Uterus (tissue), 4 donors: ENCODE data around the gene PARP6. TPM values are rescaled to one million over a fixed set of nuclear protein-coding genes. Genes with fewer than 3 reads are reported as not detected.

Source experiments
- DNase-seq, 2 donors: peaks; one replicate each; pipeline ENCODE4 v3.0.0-alpha.2; 2019 to 2020
- H3K27ac ChIP-seq, 2 donors: fragments of 200-600 bp; sonication (generic); 1 replicate in 1 of 2; 2 replicates in 1 of 2; pipeline ENCODE4 v1.5.1; 2016 to 2018
- H3K27me3 ChIP-seq, 2 donors: fragments of 200-600 bp; sonication (generic); one replicate each; pipeline ENCODE4 v1.5.1; 2018 to 2019; ENCODE audit warnings: control low read depth in 1 of 2
- H3K36me3 ChIP-seq, 2 donors: fragments of 200-600 bp; sonication (generic); one replicate each; pipeline ENCODE4 v1.5.1; 2019; ENCODE audit warnings: control low read depth in 1 of 2
- H3K4me1 ChIP-seq, 2 donors: fragments of 200-600 bp; sonication (generic); one replicate each; pipeline ENCODE4 v1.5.1; 2018 to 2019; ENCODE audit warnings: control low read depth in 1 of 2
- H3K4me3 ChIP-seq, 2 donors: fragments of 200-600 bp; sonication (generic); 1 replicate in 1 of 2; 2 replicates in 1 of 2; pipeline ENCODE4 v1.5.1; 2018 to 2019; ENCODE audit warnings: mild to moderate bottlenecking in 1 of 2
- H3K9me3 ChIP-seq, 2 donors: fragments of 200-600 bp; sonication (generic); one replicate each; pipeline ENCODE4 v1.5.1; 2019; ENCODE audit warnings: control low read depth in 1 of 2
- POLR2A ChIP-seq, 2 donors: fragments of 450-650 bp; IDR thresholded peaks; one replicate each; pipeline ENCODE4 v1.6.1; 2016; ENCODE audit warnings: antibody characterized with exemption in 2 of 2, mild to moderate bottlenecking in 1 of 2, moderate library complexity in 1 of 2
- intact Hi-C: fragments of 100-400 bp; cut with DNase I; formaldehyde crosslinking; loops from one replicate; pipeline ENCODE4 v1.15.1; 2023; ENCODE audit warnings: low total_unique reads
- total RNA-seq, 4 donors: library from RNA; depleted of rRNA in 3 of 4; stranded (reverse); fragments of >200 nt in 3 of 4; gene quantifications; one replicate each; pipeline versions ENCODE4 v1.1.0 to v1.2.4, GENCODE V29; 2014 to 2023
- TF ChIP-seq, protein P1 (sequence below), 4 experiments: fragments of 200-600 bp in 2 of 4; fragments of 450-650 bp in 2 of 4; sonication (generic) in 2 of 4; IDR thresholded peaks; one replicate each; pipeline ENCODE4 v1.5.1; 2016 to 2019; ENCODE audit warnings: antibody characterized with exemption in 4 of 4, mild to moderate bottlenecking in 2 of 4, moderate library complexity in 1 of 4
- donor health status: DM: yes; HTN: yes; CAD: no.

Gene PARP6
- total RNA-seq, 4 donors from 2014 or later, result 32.1 to 111 (median 55.6) TPM

DNA sequence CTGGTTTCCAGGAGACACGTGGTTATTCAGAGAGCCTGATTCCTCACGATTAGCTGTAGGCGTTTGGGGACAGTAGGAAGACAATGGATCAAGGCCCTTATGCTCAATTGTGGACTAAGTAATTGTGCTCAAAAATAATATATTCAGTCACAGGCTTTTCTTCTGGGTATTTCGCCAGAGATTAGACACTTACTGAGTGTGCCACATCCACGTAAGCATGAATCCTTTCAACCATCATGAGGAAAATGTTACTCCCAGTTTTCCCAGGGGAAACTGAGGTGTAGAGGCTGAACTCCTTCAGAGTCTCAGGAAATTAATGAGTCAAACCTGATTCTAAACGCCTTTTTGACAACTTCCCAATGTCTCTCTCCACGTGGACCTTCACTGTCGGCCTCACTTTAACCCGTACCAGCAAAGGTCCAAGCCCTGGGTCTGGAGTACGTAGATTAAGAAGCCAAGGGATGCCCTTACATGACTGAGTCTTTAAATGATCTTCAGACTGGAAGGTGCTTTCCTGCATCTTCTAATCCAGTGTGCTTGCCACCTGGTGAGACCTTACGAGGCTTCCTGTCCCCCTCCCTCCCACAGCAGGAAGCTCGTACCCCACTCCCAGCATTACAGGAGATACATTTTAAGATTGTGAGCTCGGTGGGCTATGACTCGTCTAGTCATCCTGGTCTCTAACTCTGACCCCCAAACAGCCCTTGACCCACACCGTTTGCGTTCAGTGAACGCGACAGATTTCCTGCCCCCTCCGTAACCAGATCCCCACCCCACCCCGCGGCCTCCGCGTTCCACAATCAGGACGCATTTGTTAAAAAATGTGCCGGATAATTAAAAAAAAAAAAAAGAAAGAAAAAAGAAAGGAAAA, 43.0 kb downstream of the PARP6 start:
- TF ChIP-seq POLR2A (IDR thresholded peaks at IDR 0.05), result no peak
- TF ChIP-seq, protein P1, sequence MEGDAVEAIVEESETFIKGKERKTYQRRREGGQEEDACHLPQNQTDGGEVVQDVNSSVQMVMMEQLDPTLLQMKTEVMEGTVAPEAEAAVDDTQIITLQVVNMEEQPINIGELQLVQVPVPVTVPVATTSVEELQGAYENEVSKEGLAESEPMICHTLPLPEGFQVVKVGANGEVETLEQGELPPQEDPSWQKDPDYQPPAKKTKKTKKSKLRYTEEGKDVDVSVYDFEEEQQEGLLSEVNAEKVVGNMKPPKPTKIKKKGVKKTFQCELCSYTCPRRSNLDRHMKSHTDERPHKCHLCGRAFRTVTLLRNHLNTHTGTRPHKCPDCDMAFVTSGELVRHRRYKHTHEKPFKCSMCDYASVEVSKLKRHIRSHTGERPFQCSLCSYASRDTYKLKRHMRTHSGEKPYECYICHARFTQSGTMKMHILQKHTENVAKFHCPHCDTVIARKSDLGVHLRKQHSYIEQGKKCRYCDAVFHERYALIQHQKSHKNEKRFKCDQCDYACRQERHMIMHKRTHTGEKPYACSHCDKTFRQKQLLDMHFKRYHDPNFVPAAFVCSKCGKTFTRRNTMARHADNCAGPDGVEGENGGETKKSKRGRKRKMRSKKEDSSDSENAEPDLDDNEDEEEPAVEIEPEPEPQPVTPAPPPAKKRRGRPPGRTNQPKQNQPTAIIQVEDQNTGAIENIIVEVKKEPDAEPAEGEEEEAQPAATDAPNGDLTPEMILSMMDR (IDR thresholded peaks at IDR 0.05), result no peak
- Histone ChIP-seq H3K4me1 (peaks cover 6 to 10% of the 10 kb centered on the region in 2 donors), H3K36me3 (no peaks in the 10 kb centered on the region), H3K27me3 (no peaks in the 10 kb centered on the region), H3K4me3 (peak overlapping the region; percentile 73 to 85), H3K27ac (peak overlapping the region; percentile 93 to 98), H3K9me3 (no peaks in the 10 kb centered on the region)
- intact Hi-C loops, result no loop called here
- DNase-seq, result peak in 1 of 2 donors; percentile 40

DNA sequence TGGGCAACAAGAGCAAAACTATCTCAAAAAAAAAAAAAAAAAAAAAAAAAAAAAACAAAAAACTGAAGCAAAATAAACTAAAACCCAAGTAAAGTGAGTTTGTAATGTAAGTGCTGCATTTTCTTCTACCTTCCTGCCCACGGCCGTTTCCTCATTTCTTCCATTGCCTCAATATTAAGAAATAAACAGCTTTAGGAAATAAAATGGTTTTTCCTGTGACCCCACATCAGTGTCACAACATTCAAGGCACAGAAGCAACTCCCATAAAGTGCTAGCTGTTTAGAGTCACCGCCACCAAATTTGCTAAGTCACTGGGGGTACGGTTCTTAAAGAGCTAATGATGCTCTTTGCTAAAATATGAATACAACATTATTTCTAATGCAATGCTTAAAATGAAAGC, 44.6 kb downstream of the PARP6 start:
- peaks cover 6 to 10% of the 10 kb centered on the region in 2 donors for H3K4me1 ChIP-seq
- no peak for DNase-seq
- no peak overlapping the region for H3K4me3 ChIP-seq
- H3K27me3 ChIP-seq, result no peaks in the 10 kb centered on the region
- intact Hi-C loops, result no loop called here
- no peaks in the 10 kb centered on the region for H3K9me3 ChIP-seq
- H3K36me3 ChIP-seq, result no peaks in the 10 kb centered on the region
- H3K27ac ChIP-seq, result peak overlapping the region; percentile 93 to 98
- TF ChIP-seq, protein P1 (IDR thresholded peaks at IDR 0.05), result no peak
- no peak for TF ChIP-seq POLR2A (IDR thresholded peaks at IDR 0.05)

DNA sequence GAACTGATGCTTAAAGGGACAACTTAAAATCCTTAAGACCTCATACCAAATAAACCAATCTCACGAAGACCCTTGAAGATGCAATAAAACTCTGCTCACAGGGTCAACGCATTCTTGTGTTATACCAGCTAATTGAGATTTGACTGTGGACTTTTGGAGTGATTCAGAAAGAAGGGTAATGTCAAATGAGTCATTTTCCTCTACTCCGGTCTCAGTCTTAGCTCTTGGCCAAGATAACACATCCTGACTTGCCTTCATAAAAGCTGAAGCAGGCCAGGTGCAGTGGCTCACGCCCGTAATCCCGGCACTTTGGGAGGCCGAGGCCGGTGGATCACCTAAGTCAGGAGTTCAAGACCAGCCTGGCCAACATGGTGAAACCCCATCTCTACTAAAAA, 45.2 kb downstream of the PARP6 start:
- no peaks in the 10 kb centered on the region for H3K36me3 ChIP-seq
- peak; percentile 40 to 53 for DNase-seq
- intact Hi-C loops, result no loop called here
- H3K9me3 ChIP-seq, result no peaks in the 10 kb centered on the region
- H3K27ac ChIP-seq, result peak overlapping the region in 1 of 2 donors; percentile 98
- TF ChIP-seq, protein P1 (IDR thresholded peaks at IDR 0.05), result no peak
- TF ChIP-seq POLR2A (IDR thresholded peaks at IDR 0.05), result no peak
- H3K4me1 ChIP-seq, result peaks cover 6 to 10% of the 10 kb centered on the region in 2 donors
- no peaks in the 10 kb centered on the region for H3K27me3 ChIP-seq
- no peak overlapping the region for H3K4me3 ChIP-seq

DNA sequence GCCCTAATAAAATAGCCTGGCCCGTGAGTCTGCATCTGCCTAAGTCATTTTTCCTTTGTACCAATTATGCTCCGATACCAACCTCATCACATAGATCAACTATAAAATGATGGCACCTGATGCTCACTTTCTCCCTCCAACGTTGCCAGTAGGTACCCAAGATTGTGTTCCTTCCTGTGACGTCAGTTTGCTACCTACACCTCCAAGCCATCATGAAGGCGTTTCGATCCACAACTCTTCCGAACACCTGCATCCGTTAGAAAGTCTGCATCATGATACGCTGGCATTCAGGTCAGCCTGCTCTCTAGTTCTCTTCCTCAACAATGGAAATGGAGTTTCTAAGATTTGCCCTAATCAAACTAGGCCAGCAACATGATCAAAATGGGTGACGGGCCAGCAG, 49.1 kb downstream of the PARP6 start:
- intact Hi-C loops, result no loop called here
- TF ChIP-seq POLR2A (IDR thresholded peaks at IDR 0.05), result no peak
- TF ChIP-seq, protein P1 (IDR thresholded peaks at IDR 0.05), result no peak
- no peaks in the 10 kb centered on the region for H3K36me3 ChIP-seq
- H3K27ac ChIP-seq, result no peak overlapping the region
- H3K27me3 ChIP-seq, result no peaks in the 10 kb centered on the region
- H3K4me1 ChIP-seq, result peaks cover 5 to 6% of the 10 kb centered on the region in 2 donors
- no peak overlapping the region for H3K4me3 ChIP-seq
- no peaks in the 10 kb centered on the region for H3K9me3 ChIP-seq
- DNase-seq, result no peak

DNA sequence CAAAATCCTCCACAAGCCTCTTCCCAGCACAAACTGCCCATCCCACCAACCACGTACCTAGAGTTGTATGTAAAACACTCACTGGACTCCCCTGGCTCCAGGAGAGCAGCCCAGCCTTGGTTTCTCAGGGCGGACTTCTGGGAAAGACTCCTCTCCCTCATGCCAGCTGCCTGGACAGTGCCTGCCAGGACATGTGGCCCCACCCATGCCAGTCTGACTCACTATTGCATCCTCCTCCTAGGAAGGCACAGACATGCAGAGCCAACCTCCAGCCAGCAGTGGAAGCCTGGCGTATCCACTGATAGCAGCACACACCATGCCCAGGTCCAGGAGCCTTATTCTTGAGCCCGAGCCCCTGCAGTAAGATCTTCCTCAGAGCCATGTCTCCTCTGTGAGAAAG, 50.0 kb downstream of the PARP6 start:
- Histone ChIP-seq H3K36me3 (no peaks in the 10 kb centered on the region), H3K4me3 (no peak overlapping the region), H3K27ac (no peak overlapping the region), H3K4me1 (peaks cover 0 to 6% of the 10 kb centered on the region in 2 donors), H3K27me3 (no peaks in the 10 kb centered on the region), H3K9me3 (no peaks in the 10 kb centered on the region)
- TF ChIP-seq POLR2A (IDR thresholded peaks at IDR 0.05), result no peak
- TF ChIP-seq, protein P1 (IDR thresholded peaks at IDR 0.05), result no peak
- intact Hi-C loops, result no loop called here
- no peak for DNase-seq
